ENCODE data around the gene ISG15.

DNA sequence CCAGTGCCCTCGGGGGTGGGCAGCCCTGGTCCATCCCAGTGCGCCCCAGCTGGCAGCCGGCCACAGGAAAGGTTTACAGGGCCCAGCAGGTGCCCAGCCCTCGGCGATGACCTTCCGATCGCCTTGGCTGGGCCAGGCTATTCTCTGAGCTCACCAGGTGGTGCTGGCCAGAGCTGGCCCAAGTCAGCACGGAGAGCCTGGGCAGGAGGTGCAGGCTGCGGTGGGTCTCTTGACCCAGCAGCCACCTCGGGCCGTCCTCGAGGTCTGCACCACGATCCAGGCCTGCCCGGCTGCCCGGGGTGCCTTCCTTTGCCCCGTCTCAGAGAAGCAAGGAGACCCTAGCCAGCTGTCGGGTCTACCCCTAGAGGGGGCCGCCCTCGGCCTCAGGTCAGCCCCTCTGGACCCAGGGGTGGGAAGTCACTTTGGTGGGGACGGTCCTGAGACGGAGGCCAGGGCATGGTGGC, 31.8 kb upstream of the ISG15 start:
- TF ChIP-seq, protein P1, sequence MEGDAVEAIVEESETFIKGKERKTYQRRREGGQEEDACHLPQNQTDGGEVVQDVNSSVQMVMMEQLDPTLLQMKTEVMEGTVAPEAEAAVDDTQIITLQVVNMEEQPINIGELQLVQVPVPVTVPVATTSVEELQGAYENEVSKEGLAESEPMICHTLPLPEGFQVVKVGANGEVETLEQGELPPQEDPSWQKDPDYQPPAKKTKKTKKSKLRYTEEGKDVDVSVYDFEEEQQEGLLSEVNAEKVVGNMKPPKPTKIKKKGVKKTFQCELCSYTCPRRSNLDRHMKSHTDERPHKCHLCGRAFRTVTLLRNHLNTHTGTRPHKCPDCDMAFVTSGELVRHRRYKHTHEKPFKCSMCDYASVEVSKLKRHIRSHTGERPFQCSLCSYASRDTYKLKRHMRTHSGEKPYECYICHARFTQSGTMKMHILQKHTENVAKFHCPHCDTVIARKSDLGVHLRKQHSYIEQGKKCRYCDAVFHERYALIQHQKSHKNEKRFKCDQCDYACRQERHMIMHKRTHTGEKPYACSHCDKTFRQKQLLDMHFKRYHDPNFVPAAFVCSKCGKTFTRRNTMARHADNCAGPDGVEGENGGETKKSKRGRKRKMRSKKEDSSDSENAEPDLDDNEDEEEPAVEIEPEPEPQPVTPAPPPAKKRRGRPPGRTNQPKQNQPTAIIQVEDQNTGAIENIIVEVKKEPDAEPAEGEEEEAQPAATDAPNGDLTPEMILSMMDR (IDR thresholded peaks at IDR 0.05) = no peak
- no peak for TF ChIP-seq POLR2AphosphoS5 (IDR thresholded peaks at IDR 0.05)
- no peak for TF ChIP-seq POLR2A (IDR thresholded peaks at IDR 0.05)
